Lower lobe of right lung (tissue), 2 donors: ENCODE data around the gene TPRA1. TPM values are rescaled to one million over a fixed set of nuclear protein-coding genes. Genes with fewer than 3 reads are reported as not detected.
A peak's percentile ranks its signal among the peaks of the same experiment; 100 is the strongest.

Experiments used
- ATAC-seq, 2 donors: fragments of 200-7000 bp; cut with Tn5 transposase; one replicate each; pipeline ENCODE4 v1.9.1; 2020 to 2022; ENCODE audit warnings: mild to moderate bottlenecking in 2 of 2, moderate library complexity in 2 of 2
- DNase-seq: peaks from one replicate; pipeline ENCODE4 v3.0.0-alpha.2; 2020
- H3K27ac ChIP-seq: fragments of 200-600 bp; one replicate; pipeline ENCODE4 v1.8.0; 2022
- H3K27me3 ChIP-seq: fragments of 200-600 bp; one replicate; pipeline ENCODE4 v1.8.0; 2022; ENCODE audit warnings: low read depth
- H3K36me3 ChIP-seq: fragments of 200-600 bp; one replicate; pipeline ENCODE4 v1.8.0; 2022; ENCODE audit warnings: mild to moderate bottlenecking
- H3K4me1 ChIP-seq: fragments of 200-600 bp; one replicate; pipeline ENCODE4 v1.8.0; 2022
- H3K4me3 ChIP-seq: fragments of 200-600 bp; one replicate; pipeline ENCODE4 v1.8.0; 2022; ENCODE audit warnings: mild to moderate bottlenecking
- H3K9me3 ChIP-seq: fragments of 200-600 bp; one replicate; pipeline ENCODE4 v1.8.0; 2022
- CTCF ChIP-seq: fragments of 200-600 bp; IDR thresholded peaks from one replicate; pipeline ENCODE4 v1.8.0; 2022; ENCODE audit warnings: antibody characterized with exemption, mild to moderate bottlenecking
- intact Hi-C: fragments of 100-400 bp; cut with DNase I; formaldehyde crosslinking; loops from one replicate; pipeline ENCODE4 v1.11.0; 2022
- total RNA-seq: library from RNA; stranded (reverse); fragmentation: NEBNext Ultra II Directional; extraction: Animal tissue kit (Norgen Biotek cat#: 25700); gene quantifications from one replicate; pipeline ENCODE4 v1.2.1, GENCODE V29; 2021
- donor health status: DM: no; HTN: yes; CAD: no; lungs with severe emphysema.

TPRA1 gene
- total RNA-seq, 1 donor from 2014 or later, result 38.8 TPM

GRCh38 chr3:127628788-127629466 is 38.4 kb upstream of the TPRA1 start, which contains the start of gene PODXL2:
PODXL2 (plus strand) TSS chr3:127629185; CDS start chr3:127629220, 35 bp downstream.
- intact Hi-C loops, result no loop called here
- Histone ChIP-seq H3K27ac (no peak within 1 kb of the TSS), H3K9me3 (no peaks in the 10 kb centered on the region), H3K4me3 (peak within 1 kb of the TSS; percentile 57), H3K27me3 (peaks cover 33% of the 10 kb centered on the region), H3K4me1 (peaks cover 14% of the 10 kb centered on the region), H3K36me3 (no peaks in the 10 kb centered on the region)
- DNase-seq, result peak; percentile 69
- no peak for TF ChIP-seq CTCF
- peak; percentile 83 to 84 for ATAC-seq

- Histone ChIP-seq H3K27ac (no peak overlapping the region), H3K27me3 (peaks cover 33% of the 10 kb centered on the region), H3K36me3 (no peaks in the 10 kb centered on the region), H3K4me3 (no peak overlapping the region), H3K4me1 (peaks cover 14% of the 10 kb centered on the region), H3K9me3 (no peaks in the 10 kb centered on the region)
- no peak for DNase-seq
- TF ChIP-seq CTCF, result no peak
- no peak for ATAC-seq
- intact Hi-C loops, result no loop called here
Measured at GRCh38 chr3:127628426-127628787, 37.9 kb upstream of the TPRA1 start.

DNA sequence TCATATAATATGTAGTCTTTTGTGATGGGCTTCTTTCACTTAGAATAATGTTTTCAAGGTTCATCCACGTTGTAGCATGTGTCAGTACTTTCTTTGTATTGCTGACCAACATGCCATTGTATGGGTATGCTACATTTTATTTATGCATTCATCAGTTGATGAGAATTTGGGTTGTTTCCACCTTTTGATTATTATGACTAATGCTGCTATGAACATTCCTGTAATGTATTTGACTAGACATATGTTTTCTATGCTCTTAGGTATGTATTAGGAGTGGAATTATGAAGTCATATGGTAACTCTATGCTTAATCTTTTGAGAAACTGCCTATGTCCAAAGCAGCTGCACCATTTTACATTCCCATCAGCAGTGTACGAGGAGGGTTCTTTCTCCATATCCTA is 35.3 kb upstream of the TPRA1 start:
- intact Hi-C loops, result no loop called here
- no peak for ATAC-seq

DNA sequence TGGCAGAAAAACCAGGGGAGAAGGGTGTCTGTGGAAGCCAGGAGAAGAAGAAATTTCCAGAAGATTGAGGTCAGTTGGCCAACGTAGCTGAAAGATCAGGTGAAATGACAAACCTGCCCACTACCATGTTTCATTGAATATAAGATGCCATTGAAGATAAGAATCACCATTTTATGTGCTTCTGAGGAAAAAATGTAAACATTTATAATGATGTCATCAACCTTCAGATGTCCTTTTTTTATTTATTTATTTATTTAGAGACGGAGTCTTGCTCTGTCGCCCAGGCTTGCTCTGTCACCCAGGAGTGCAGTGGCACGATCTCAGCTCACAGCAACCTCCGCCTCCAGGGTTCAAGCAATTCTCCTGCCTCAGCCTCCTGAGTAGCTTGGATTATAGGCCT is 33.5 kb upstream of the TPRA1 start:
- ATAC-seq, result no peak
- H3K4me3 ChIP-seq, result no peak overlapping the region
- TF ChIP-seq CTCF, result no peak
- intact Hi-C loops, result no loop called here
- DNase-seq, result no peak
- no peak overlapping the region for H3K27ac ChIP-seq
- H3K9me3 ChIP-seq, result no peaks in the 10 kb centered on the region
- H3K36me3 ChIP-seq, result peaks cover 24% of the 10 kb centered on the region
- H3K27me3 ChIP-seq, result no peaks in the 10 kb centered on the region
- no peaks in the 10 kb centered on the region for H3K4me1 ChIP-seq

More for the DNA sequence above, 35.3 kb upstream of the TPRA1 start:
- Histone ChIP-seq H3K4me3 (no peak overlapping the region), H3K27me3 (peaks cover 12% of the 10 kb centered on the region), H3K4me1 (peaks cover 14% of the 10 kb centered on the region), H3K9me3 (no peaks in the 10 kb centered on the region), H3K27ac (no peak overlapping the region), H3K36me3 (peaks cover 14% of the 10 kb centered on the region)
- TF ChIP-seq CTCF, result no peak
- DNase-seq, result no peak

DNA sequence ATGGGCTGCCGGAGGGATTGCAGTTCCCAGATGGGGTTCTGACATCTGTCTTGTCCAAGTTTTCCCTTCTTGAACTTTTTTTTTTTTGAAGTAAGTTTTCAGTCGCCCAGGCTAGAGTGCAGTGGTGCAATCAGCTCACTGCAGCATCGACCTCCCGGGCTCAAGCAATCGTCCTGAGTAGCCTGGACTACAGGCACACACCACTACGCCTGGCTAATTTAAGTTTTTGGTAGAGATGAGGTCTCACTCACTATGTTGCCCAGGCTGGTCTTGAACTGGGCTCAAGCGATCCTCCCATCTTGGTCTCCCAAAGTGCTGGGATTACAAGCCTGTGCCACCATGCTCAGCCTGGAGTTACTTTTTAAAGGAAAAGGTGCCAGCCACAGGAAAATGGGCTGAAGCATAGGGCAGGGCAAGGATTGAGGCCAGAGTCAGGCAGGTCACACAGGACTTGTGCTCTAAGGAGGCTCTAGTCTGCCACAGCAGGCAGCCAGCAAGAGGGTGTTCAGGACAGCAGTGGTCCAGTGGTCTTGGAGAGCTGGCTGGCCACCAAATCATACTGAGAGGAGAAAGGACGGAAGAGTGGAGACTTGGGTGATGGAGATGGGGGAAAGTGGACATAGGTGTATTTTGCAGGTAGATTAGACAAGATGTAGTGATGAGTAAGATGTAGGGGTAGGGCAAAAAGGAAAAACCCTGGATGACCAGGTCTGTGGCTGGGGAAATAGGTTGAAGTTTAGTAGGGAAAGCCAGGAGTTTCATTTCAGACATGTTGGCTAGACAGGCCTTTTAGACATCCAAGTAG is 32.4 kb upstream of the TPRA1 start:
- TF ChIP-seq CTCF, result no peak
- ATAC-seq (no peak), DNase-seq (no peak)

More for the DNA sequence above, 32.4 kb upstream of the TPRA1 start:
- H3K4me3 ChIP-seq, result no peak overlapping the region
- H3K36me3 ChIP-seq, result peaks cover 30% of the 10 kb centered on the region
- H3K27me3 ChIP-seq, result no peaks in the 10 kb centered on the region
- H3K4me1 ChIP-seq, result no peaks in the 10 kb centered on the region
- intact Hi-C loops, result no loop called here
- no peaks in the 10 kb centered on the region for H3K9me3 ChIP-seq
- H3K27ac ChIP-seq, result no peak overlapping the region
